Measurements from ENCODE around the gene SLC4A1. TPM values are rescaled to one million over a fixed set of nuclear protein-coding genes. Genes with fewer than 3 reads are reported as not detected.

SLC4A1 gene
- total and polyA plus RNA-seq, 2 donors from 2014 or later, result 2.1 to 201 TPM

DNA sequence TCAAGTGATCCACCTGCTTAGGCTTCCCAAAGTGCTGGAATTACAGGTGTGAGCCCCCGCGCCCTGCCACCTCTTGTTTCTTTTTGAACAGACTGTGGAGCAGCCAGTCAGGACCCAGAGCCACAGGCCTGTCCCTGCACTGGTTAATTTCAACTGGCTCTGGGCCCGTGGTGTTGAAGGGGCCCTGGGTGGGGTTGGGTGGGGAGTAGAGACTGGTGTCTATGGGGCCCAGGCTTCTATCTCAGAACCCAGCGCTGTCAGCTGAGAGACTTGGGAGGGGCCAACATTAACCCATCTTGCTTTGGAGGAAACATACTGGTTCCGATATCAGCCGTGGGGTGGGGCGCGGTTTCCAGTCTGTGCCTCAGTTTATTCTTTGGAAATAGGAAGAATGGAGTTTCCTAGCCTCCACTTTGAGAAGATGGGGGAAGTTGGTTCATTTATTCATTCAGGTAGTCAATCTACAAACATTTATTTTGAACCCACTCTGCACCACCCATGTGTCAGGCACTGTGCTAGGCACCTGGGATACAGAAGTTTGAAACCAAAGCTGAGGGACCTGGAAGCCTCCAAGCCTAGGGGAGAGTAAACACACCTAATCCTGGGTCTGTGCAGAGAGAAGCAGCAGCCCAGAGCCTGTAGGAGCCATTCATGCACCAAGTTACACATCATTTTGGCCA, 15.5 kb upstream of the SLC4A1 start:
- H3K9me3 ChIP-seq (ENCODE audit: control insufficient read depth in 2 of 3, insufficient read depth in 1 of 3, low read length in 3 of 3), result no peaks in the 10 kb centered on the region
- DNase-seq (no peak), FAIRE-seq (no peak)
- H3K4me3 ChIP-seq (ENCODE audit: low read length in 3 of 3), result no peak overlapping the region
- intact Hi-C loops (cut with DNase I), result no loop called here
- peaks cover 0 to 11% (median 0%) of the 10 kb centered on the region in 3 donors for H3K4me1 ChIP-seq (ENCODE audit: control insufficient read depth in 2 of 3, insufficient read depth in 2 of 3, low read depth in 1 of 3, low read length in 3 of 3)
- H3K27ac ChIP-seq (ENCODE audit: low read depth in 2 of 2, low read length in 2 of 2), result no peak overlapping the region
- TF ChIP-seq, protein P1, sequence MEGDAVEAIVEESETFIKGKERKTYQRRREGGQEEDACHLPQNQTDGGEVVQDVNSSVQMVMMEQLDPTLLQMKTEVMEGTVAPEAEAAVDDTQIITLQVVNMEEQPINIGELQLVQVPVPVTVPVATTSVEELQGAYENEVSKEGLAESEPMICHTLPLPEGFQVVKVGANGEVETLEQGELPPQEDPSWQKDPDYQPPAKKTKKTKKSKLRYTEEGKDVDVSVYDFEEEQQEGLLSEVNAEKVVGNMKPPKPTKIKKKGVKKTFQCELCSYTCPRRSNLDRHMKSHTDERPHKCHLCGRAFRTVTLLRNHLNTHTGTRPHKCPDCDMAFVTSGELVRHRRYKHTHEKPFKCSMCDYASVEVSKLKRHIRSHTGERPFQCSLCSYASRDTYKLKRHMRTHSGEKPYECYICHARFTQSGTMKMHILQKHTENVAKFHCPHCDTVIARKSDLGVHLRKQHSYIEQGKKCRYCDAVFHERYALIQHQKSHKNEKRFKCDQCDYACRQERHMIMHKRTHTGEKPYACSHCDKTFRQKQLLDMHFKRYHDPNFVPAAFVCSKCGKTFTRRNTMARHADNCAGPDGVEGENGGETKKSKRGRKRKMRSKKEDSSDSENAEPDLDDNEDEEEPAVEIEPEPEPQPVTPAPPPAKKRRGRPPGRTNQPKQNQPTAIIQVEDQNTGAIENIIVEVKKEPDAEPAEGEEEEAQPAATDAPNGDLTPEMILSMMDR (IDR thresholded peaks at IDR 0.05; ENCODE audit: borderline replicate concordance, extremely low read depth, insufficient read depth), result no peak
- no peaks in the 10 kb centered on the region for H3K36me3 ChIP-seq (ENCODE audit: control insufficient read depth in 2 of 3, insufficient read depth in 3 of 3, low read length in 3 of 3)
- H3K27me3 ChIP-seq (ENCODE audit: control insufficient read depth, insufficient read depth, low read length), result no peaks in the 10 kb centered on the region
- H3K9ac ChIP-seq (ENCODE audit: low read length in 3 of 3), result no peak overlapping the region

DNA sequence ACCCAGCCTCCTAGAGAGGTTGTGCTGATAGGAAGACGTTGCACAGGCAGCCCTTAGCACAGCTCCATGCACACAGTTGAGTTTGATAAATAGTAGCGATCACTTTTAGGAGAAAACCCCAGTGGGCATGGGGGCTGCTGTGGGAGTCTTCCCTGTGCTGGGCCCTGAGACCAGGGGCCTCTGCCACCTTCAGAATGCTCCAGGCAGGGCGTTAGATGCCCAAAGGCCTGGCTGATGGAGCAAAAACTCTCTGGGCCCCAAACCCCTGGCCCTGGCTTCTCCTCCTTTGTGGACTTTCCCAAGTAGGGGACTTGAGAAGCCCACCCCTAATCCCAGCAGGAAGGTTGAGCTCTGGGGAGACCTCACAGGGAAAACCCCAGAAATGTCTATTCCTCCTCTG, 14.3 kb upstream of the SLC4A1 start:
- TF ChIP-seq, protein P1 (IDR thresholded peaks at IDR 0.05; ENCODE audit: borderline replicate concordance, extremely low read depth, insufficient read depth), result no peak
- Histone ChIP-seq H3K27me3 (ENCODE audit: control insufficient read depth, insufficient read depth, low read length) (no peaks in the 10 kb centered on the region), H3K27ac (ENCODE audit: low read depth in 2 of 2, low read length in 2 of 2) (no peak overlapping the region), H3K36me3 (ENCODE audit: control insufficient read depth in 2 of 3, insufficient read depth in 3 of 3, low read length in 3 of 3) (no peaks in the 10 kb centered on the region), H3K4me1 (ENCODE audit: control insufficient read depth in 2 of 3, insufficient read depth in 2 of 3, low read depth in 1 of 3, low read length in 3 of 3) (peaks cover 0 to 11% (median 0%) of the 10 kb centered on the region in 3 donors), H3K9me3 (ENCODE audit: control insufficient read depth in 2 of 3, insufficient read depth in 1 of 3, low read length in 3 of 3) (no peaks in the 10 kb centered on the region), H3K4me3 (ENCODE audit: low read length in 3 of 3) (no peak overlapping the region), H3K9ac (ENCODE audit: low read length in 3 of 3) (no peak overlapping the region)
- intact Hi-C loops (cut with DNase I), result no loop called here
- DNase-seq (no peak), FAIRE-seq (no peak)

DNA sequence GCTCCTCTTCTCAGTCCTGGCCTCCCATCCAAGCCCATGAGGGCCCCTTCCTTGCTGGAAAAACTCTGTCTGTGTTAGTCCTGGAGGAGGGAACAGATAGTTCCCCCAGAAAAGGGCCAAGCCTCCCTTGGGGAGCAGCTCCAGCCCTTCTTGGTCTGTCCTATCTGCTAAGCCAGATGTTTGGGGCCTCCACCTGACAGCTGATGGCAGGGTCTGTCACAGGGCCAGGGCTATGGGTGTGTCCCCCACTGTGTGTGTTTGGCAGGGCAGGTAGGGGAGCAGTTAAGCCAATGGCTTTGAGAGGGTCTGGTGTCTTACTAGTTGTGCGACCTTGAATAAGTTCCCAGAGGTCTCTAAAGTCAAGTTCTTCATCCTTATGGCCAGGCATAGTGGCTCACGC, 13.6 kb upstream of the SLC4A1 start:
- TF ChIP-seq, protein P1 (IDR thresholded peaks at IDR 0.05; ENCODE audit: borderline replicate concordance, extremely low read depth, insufficient read depth), result no peak
- Histone ChIP-seq H3K27me3 (ENCODE audit: control insufficient read depth, insufficient read depth, low read length) (no peaks in the 10 kb centered on the region), H3K27ac (ENCODE audit: low read depth in 2 of 2, low read length in 2 of 2) (no peak overlapping the region), H3K4me1 (ENCODE audit: control insufficient read depth in 2 of 3, insufficient read depth in 2 of 3, low read depth in 1 of 3, low read length in 3 of 3) (peaks cover 0 to 11% (median 0%) of the 10 kb centered on the region in 3 donors), H3K36me3 (ENCODE audit: control insufficient read depth in 2 of 3, insufficient read depth in 3 of 3, low read length in 3 of 3) (no peaks in the 10 kb centered on the region), H3K9me3 (ENCODE audit: control insufficient read depth in 2 of 3, insufficient read depth in 1 of 3, low read length in 3 of 3) (no peaks in the 10 kb centered on the region), H3K4me3 (ENCODE audit: low read length in 3 of 3) (no peak overlapping the region), H3K9ac (ENCODE audit: low read length in 3 of 3) (no peak overlapping the region)
- intact Hi-C loops (cut with DNase I), result no loop called here
- FAIRE-seq (no peak), DNase-seq (no peak)

Data from kidney (tissue), 14 donors.